ENCODE data around the gene FAM167B. TPM values are rescaled to one million over a fixed set of nuclear protein-coding genes. Genes with fewer than 3 reads are reported as not detected.
"Not testable (repeated sequence)": the region's sequence is repeated elsewhere in the genome, so short reads cannot be mapped to it uniquely, and the experiment has no call there.

Gene FAM167B
- total RNA-seq, 1 donor from 2014 or later, result 1.4 TPM

DNA sequence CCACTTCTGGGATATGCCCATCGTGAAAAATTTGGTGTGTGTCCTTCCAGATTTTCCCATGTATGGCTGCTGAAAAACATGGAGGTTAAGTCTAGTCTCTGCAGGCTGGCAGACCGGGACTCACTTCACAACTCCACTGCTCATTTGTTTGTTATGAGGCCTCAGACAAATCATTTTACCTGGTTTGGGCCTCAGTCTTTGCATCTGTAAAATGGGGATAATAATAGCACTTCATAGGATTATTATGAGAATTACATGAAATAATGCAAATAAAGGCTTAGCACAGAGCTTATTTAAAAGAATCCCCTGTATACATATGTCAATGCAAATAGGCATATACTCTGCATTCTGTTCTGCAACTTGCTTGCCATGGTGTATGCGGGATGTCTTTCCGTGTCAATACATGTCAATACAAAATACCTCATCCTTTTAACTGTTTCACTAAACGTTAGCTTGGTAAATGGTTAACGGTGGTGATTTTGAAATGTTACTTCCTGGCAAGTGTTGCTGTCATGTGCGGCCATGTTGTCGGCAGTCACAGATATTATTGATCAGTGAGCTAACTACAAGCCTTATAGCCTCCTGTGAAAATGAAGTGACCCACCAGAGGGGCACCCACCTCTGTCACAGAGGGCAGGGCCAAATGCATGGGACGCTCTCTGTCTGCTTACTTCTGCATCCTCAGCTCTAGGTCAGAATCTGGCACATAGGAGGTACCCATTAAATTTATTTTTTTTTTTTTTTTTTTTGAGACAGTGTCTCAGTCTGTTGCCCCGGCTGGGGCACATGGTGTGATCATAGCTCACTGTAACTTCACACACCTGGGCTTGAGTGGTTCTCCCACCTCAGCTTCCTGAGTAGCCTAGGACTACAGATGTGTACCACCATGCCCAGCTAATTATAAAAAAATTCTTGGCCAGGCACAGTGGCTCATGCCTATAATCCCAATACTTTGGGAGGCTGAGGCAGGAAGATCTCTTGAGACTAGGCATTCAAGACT lies 8.3 kb downstream of the FAM167B start:
- ChIA-PET CTCF (interaction anchor here (0.8 to 1.3 kb wide), 4 partner anchors 14 to 81 kb away, joined by 3 to 4 read pairs (median 3); partner anchors contain the start of gene MARCKSL1), POLR2A (interaction anchor here (0.6 to 2.7 kb wide), 11 partner anchors 15 to 139 kb away, joined by 3 to 21 read pairs (median 5); partner anchors contain the start of genes HDAC1 and MARCKSL1)
- DNase-seq (no peak), ATAC-seq (ENCODE audit: low read depth) (no peak)
- intact Hi-C loops (cut with micrococcal nuclease), result loop anchor here (2.0 kb wide), 1 partner anchor 15 kb away; no protein-coding TSS in a partner anchor
- TF ChIP-seq, protein P1, sequence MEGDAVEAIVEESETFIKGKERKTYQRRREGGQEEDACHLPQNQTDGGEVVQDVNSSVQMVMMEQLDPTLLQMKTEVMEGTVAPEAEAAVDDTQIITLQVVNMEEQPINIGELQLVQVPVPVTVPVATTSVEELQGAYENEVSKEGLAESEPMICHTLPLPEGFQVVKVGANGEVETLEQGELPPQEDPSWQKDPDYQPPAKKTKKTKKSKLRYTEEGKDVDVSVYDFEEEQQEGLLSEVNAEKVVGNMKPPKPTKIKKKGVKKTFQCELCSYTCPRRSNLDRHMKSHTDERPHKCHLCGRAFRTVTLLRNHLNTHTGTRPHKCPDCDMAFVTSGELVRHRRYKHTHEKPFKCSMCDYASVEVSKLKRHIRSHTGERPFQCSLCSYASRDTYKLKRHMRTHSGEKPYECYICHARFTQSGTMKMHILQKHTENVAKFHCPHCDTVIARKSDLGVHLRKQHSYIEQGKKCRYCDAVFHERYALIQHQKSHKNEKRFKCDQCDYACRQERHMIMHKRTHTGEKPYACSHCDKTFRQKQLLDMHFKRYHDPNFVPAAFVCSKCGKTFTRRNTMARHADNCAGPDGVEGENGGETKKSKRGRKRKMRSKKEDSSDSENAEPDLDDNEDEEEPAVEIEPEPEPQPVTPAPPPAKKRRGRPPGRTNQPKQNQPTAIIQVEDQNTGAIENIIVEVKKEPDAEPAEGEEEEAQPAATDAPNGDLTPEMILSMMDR (IDR thresholded peaks at IDR 0.05), result no peak
- Mint-ChIP-seq H3K36me3 (ENCODE audit: low read depth) (no peaks in the 10 kb centered on the region), H3K9me3 (no peaks in the 10 kb centered on the region), H3K27me3 (no peaks in the 10 kb centered on the region), H3K27ac (peak overlapping the region; percentile 75), H3K4me1 (peaks cover 64% of the 10 kb centered on the region), H3K4me3 (no peak overlapping the region)

DNA sequence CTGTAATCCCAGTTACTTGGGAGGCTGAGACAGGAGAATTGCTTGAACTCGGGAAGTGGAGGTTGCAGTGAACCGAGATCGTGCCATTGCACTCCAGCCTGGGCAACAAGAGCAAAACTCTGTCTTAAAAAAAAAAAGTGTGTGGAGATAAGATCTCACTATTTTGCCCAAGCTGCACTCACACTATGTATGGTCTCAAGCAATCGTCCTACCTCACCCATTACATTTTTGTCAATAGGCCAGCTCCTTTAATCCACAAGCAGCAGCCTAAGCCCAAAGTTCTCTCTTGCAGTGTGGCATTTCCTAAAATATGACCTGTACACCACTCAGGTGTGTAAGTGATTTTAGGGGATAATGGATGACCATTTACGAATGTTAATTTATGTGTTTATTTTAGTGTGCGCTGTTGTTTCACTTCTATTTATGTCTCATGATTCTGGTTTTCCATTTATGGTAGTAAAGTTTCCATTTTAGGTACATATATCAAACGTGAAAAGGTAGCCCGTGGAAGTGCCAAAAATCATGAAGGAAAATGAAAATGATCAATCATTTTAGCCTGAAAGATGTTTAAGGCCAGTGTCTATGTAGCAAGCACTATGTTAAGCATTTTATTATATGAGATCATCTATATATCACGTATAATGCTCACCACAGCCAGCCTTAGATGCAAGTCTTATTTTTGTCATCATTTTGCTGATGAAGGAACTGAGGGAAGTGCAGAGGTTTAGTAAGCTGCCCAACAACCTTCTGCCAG lies 9.6 kb downstream of the FAM167B start:
- no peak for DNase-seq
- Mint-ChIP-seq H3K4me3 (peak overlapping the region; percentile 32), H3K36me3 (ENCODE audit: low read depth) (peaks cover 2% of the 10 kb centered on the region), H3K27ac (peak overlapping the region; percentile 69), H3K27me3 (no peaks in the 10 kb centered on the region), H3K9me3 (no peaks in the 10 kb centered on the region), H3K4me1 (peaks cover 52% of the 10 kb centered on the region)
- intact Hi-C loops (cut with micrococcal nuclease), result no loop called here
- CTCF ChIA-PET, result interaction anchor here (1.9 kb wide), 1 partner anchor 8 kb away, joined by 8 read pairs; no protein-coding TSS in a partner anchor
- POLR2A ChIA-PET, result interaction anchor here (1.1 to 2.7 kb wide), 4 partner anchors 16 to 138 kb away, joined by 3 to 21 read pairs (median 4); partner anchors contain the start of gene HDAC1
- TF ChIP-seq, protein P1 (IDR thresholded peaks at IDR 0.05), result no peak
- no peak for ATAC-seq (ENCODE audit: low read depth)

DNA sequence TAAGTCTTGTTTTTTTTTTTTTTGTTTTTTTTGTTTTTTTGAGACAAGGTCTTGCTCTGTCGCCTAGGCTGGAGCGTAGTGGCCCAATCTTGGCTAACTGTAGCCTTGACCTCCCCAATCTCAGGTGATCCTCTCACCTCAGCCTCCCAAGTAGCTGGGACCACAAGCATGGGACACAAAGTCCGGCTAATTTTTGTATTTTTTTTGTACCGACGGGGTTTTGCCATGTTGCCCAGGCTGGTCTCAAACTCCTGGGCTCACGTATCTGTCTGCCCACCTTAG lies 10.1 kb downstream of the FAM167B start:
- intact Hi-C loops (cut with micrococcal nuclease), result no loop called here
- TF ChIP-seq, protein P1 (IDR thresholded peaks at IDR 0.05), result no peak
- no peak overlapping the region for H3K4me3 Mint-ChIP-seq
- POLR2A ChIA-PET, result interaction anchor here (1.1 to 2.7 kb wide), 3 partner anchors 16 to 34 kb away, joined by 3 to 21 read pairs (median 4); partner anchors contain the start of gene HDAC1
- CTCF ChIA-PET, result interaction anchor here (1.9 kb wide), 1 partner anchor 9 kb away, joined by 8 read pairs; no protein-coding TSS in a partner anchor
- no peaks in the 10 kb centered on the region for H3K27me3 Mint-ChIP-seq
- H3K9me3 Mint-ChIP-seq, result no peaks in the 10 kb centered on the region
- ATAC-seq (ENCODE audit: low read depth) (no peak), DNase-seq (no peak)
- no peak overlapping the region for H3K27ac Mint-ChIP-seq
- H3K4me1 Mint-ChIP-seq, result peaks cover 46% of the 10 kb centered on the region
- peaks cover 2% of the 10 kb centered on the region for H3K36me3 Mint-ChIP-seq (ENCODE audit: low read depth)

DNA sequence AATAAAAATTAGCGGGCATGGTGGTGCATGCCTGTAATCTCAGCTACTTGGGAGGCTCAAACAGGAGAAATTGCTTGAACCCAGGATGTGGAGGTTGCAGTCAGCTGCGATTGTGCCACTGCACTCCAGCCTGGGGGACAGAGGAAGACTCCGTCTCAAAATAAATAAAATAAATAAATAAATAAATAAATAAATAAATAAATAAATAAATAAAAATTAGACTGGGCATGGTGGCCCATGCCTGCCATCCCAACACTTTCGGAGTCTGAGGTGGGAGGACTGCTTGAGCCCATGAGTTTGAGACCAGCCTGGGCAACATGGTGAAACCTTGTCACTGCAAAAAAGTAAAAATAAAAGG lies 16.2 kb downstream of the FAM167B start:
- intact Hi-C loops (cut with micrococcal nuclease); DNase-seq; H3K4me3 Mint-ChIP-seq; ATAC-seq (ENCODE audit: low read depth); H3K27ac Mint-ChIP-seq; H3K9me3 Mint-ChIP-seq; CTCF ChIA-PET; H3K27me3 Mint-ChIP-seq; H3K36me3 Mint-ChIP-seq (ENCODE audit: low read depth): not testable (repeated sequence)
- H3K4me1 Mint-ChIP-seq, result peaks cover 34% of the 10 kb centered on the region
- POLR2A ChIA-PET, result interaction anchor here (4.3 kb wide), 1 partner anchor 13 kb away, joined by 31 read pairs; the partner anchor contains the start of gene LCK

DNA sequence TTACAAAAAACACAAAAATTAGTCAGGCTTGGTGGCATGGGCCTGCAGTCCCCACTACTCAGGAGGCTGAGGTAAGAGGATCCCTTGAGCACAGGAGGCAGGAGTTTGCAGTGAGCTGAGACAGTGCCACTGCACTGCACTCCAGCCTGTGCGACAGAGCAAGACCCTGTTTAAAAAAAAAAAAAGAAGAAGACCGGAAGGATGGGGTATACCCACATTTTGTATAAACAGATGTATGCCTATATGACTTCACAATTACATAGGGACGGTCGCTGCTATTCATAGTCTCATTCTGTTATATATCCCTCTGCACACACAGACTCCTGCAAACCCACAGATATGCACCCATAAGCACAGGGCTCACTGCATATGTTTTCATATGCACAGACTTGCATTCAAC lies 16.7 kb downstream of the FAM167B start:
- intact Hi-C loops (cut with micrococcal nuclease), result loop anchor here (2.0 kb wide), 1 partner anchor 13 kb away; the partner anchor contains the start of gene LCK
- POLR2A ChIA-PET, result interaction anchor here (1.9 to 4.3 kb wide), 2 partner anchors 13 to 28 kb away, joined by 8 to 31 read pairs; partner anchors contain the start of genes HDAC1 and LCK
- TF ChIP-seq, protein P1 (IDR thresholded peaks at IDR 0.05), result no peak
- Mint-ChIP-seq H3K27me3 (no peaks in the 10 kb centered on the region), H3K4me1 (peaks cover 34% of the 10 kb centered on the region), H3K36me3 (ENCODE audit: low read depth) (peaks cover 2% of the 10 kb centered on the region), H3K4me3 (peak overlapping the region; percentile 1), H3K9me3 (no peaks in the 10 kb centered on the region), H3K27ac (no peak overlapping the region)
- DNase-seq (no peak), ATAC-seq (ENCODE audit: low read depth) (peak; percentile 85)
- CTCF ChIA-PET, result no interaction called here

All from activated B cell treated with CpG ODN at 0.5 μM for 24 hours (primary cell).